HG03565 (cell line): Measurements from ENCODE around the gene SOCS4.

Experiments used
- ATAC-seq: cut with Tn5 transposase; IDR thresholded peaks from one replicate; pipeline ENCODE4 v1.9.1; 2021; ENCODE audit warnings: mild to moderate bottlenecking, moderate library complexity; ENCODE audit not compliant: unreplicated experiment

Gene SOCS4

DNA sequence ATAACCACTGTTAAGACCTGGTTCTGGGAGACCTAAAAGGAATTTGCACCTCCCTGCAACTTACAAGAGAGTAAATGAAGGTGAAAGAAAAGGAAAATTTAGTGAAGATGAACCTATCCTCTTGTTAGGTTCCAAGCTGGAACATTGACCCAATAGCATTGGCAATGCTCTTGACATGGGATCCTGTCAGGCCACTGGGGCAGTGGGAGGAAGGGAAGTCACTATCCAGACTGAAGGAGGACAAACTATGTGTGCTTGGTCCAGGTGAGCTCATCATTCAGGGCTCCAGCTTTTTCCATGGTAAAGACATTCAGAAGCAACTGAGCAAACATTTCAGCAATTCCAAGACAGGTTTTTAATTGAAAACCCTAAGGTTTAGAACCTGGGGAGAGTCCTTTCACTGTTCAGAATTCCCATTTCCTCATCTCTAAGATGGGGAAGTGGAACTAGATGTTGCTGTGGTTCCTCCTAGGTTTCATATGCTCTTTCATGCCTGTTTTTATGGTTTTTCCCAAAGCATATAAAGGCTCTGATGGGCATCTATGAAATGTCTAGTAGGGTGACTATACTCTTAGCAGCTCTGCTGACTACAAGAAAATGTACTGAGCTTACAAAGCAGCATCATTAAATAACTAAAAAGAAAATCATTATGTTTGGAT, 57.5 kb downstream of the SOCS4 start:
- ATAC-seq, result no peak

DNA sequence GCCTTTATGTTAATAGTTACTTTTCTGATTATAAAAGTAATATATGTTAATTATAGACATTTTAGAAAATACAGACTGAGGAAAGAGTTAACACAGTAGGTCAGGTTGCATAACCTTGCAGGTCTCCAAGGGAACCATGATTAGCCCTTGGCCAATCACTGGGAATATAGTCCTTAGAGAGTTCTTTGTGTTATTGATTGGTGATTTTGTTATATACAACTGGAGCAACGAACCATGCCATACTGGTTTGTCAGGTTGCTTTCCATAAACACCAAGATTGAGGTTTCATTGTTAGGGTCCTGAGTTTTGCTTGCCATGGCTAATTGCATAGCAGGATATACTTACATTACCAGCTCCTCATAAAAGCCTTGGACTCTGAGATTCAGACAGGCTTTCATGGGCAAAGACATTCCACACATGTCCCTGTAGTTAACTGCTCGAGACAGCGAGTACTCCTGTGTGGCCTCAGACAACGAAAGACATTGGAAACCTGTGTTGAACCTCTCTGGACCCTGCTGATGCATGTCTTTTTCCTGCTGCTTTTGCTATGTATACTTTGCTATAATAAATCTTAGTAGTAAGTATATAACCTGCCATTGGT, 58.1 kb downstream of the SOCS4 start:
- ATAC-seq, result no peak

DNA sequence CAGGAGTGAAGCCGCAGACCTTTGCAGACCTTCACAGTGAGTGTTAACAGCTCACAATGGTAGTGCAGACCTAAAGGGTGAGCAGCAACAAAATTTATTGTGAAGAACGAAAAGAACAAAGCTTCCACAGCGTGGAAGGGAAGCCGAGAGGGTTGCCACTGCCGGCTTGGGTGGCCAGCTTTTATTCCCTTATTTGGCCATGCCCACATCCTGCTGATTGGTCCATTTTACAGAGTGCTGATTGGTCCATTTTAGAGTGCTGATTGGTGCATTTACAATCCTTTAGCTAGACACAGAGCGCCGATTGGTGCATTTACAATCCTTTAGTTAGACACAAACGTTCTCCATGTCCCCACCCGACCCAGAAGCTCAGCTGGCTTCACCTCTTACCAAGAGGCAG, 59.9 kb downstream of the SOCS4 start:
- ATAC-seq, result no peak

DNA sequence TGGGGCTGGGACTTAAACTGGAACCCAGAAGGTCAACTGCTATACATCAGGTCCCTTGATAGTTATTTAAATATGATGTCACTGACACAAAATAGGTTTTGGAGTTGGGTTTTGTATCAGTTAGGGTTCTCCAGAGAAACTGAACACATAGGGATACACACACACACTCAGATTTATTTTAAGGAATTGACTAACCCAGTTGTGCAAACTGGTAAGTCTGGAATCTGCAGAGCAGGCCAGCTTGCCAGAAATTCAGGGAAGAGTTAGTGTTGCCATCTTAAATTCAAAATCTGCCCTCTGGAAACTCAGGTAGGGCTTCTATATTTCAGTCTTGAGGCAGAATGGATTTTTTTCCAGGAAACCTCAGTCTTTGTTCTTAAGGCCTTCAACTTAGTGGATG, 61.3 kb downstream of the SOCS4 start:
- ATAC-seq, result no peak

DNA sequence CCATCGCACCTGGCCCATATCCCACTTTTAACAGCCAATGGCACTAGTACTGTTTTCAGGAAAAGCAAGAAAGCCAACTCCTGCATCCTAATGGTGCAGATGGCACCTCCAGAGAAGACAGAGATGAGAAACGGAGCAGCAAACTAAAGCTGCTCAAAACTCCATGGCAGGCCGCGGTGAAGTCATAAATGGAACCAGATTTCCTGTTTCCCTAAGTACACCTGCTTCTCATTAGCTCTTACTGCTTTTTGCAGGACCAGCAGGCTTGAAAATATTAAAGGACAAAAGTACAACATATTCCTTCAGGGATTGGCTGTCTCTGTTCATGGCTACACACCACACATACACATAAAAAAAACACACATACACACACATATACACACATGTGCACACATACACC, 65.3 kb downstream of the SOCS4 start:
- no peak for ATAC-seq

DNA sequence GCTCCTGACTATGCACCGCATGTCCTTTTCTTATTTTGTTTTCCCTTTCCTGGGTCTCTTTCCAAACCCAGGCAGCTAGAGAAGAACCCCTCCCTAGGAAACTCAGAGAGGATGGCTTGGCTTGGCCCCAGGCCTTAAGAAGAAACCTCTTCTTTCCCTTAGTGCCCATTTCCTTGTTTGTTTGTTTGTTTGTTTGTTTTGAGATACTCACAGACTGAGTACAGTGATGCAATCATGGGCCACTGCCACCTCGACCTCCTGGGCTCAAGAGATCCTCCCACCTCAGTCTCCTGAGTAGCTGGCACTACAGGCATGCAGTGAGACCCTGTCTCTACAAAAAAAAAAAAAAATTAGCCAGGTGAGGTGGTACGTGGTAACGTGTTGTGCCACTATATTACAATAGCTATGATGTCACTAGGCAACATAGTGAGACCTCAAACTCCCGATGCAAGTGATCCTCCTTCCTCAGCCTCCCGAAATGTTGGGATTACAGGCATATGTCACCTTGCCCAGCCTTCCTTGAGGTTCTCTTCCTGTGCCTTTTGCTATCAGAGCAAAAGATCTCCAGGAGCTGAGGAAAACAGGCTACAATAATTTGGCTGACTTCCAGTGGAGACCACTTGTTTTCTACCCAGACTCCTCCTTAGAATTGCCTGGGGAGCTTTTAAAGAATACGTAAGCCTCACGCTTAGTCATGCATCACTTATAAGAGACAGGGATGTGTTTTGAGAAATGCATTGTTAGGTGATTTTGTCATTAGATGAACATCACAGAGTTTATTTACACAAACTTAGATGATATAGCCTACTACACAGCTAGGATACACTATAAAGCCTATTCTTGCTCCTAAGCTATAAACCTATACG, 67.5 kb downstream of the SOCS4 start:
- ATAC-seq, result no peak

DNA sequence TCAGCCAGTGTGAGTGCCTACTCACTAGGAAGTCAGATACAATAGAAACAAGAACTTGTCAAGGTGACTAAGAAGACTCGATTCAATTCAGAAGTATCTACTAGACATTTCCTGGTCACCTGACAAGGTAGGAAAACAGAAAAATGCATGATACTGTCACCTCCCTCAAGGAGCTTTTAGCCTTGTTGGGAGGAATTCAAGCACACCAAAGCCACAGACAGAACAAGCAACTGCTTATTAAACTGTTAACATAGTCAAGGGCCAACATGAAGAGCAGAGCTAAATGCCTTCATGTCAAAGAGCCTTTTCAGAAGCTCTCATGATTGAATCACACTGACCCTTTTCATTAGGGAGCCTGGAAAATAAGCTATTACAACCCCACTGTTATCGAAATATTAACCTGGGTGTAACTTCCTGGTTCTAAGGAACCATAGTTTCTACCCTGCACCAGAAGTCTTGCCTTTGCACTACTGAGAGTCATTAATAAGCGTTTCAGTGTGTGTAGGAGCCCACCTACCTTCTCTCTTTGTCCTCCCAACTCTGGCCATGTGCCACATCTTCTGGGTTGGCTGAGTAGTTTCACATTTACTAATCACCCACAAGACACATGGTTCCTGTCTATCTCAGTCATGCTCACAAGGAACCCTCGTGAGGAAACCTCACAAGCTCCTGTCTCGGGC, 71.0 kb downstream of the SOCS4 start:
- peak; percentile 66 for ATAC-seq

DNA sequence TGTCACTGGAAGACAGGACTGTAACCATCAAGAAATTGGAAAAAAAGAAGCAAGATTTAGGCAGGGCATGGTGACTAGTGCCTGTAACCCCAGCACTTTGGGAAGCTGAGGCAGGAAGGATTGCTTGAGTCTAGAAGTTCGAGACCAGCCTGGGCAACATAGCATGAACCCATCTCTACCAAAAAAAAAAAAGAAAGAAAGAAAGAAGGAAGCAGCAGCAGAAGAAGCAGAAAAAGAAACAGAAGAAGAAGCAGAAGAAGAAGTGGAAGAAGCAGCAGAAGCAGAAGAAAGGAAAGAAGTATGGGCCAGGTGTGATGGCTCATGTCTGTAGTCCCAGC, 71.5 kb downstream of the SOCS4 start:
- ATAC-seq, result no peak
